Measurements from ENCODE around the gene CHCHD3.

Gene CHCHD3

DNA sequence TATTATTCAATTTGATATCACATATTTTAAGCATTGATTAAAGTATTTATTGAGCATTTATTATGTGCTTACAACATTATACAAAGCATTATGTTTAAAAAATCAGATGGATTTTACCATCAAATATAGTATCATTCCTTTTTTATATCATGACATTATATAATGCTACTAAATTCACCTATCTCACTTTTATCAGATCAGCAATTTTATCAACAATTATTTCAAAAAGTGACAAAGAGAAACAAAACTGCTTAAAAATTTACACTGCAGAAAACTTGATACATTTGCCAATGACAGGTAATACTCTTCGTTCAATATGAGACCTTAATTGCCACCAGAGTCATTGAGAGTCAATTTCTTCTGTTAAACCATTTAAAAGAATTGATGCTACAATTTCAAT, 82.0 kb downstream of the CHCHD3 start:
- DNase-seq (ENCODE audit: low spot score) = no peak
- TF ChIP-seq, protein P1, sequence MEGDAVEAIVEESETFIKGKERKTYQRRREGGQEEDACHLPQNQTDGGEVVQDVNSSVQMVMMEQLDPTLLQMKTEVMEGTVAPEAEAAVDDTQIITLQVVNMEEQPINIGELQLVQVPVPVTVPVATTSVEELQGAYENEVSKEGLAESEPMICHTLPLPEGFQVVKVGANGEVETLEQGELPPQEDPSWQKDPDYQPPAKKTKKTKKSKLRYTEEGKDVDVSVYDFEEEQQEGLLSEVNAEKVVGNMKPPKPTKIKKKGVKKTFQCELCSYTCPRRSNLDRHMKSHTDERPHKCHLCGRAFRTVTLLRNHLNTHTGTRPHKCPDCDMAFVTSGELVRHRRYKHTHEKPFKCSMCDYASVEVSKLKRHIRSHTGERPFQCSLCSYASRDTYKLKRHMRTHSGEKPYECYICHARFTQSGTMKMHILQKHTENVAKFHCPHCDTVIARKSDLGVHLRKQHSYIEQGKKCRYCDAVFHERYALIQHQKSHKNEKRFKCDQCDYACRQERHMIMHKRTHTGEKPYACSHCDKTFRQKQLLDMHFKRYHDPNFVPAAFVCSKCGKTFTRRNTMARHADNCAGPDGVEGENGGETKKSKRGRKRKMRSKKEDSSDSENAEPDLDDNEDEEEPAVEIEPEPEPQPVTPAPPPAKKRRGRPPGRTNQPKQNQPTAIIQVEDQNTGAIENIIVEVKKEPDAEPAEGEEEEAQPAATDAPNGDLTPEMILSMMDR (IDR thresholded peaks at IDR 0.05) = no peak
- no peak overlapping the region for H3K27ac ChIP-seq
- no peak overlapping the region for H3K4me3 ChIP-seq

- Histone ChIP-seq H3K27ac (no peak overlapping the region), H3K4me3 (no peak overlapping the region)
- TF ChIP-seq, protein P1 (IDR thresholded peaks at IDR 0.05) = no peak
- no peak for DNase-seq (ENCODE audit: low spot score)
Measured at GRCh38 chr7:132998763-132999162, 83.1 kb downstream of the CHCHD3 start.

DNA sequence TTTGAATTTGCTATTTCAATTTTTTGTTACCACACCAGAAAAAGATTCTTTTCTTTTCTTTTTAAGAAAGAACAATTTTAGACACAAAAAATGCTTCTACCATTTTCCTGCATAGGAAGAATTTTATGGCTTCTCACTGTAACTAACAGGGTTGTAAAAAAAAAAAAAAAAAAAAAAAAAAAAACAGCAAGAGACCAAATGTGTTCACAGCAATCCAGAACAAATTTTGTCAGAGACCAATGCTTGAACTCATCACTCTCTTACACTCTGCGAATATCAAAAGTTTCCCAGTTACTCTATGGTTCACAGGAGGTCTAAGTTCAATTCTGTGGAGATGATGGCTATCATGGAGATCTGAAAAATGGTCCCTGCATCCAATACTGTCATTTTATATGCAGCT, 84.4 kb downstream of the CHCHD3 start:
- no peak for DNase-seq (ENCODE audit: low spot score)
- TF ChIP-seq, protein P1 (IDR thresholded peaks at IDR 0.05) = no peak
- Histone ChIP-seq H3K27ac (no peak overlapping the region), H3K4me3 (no peak overlapping the region)

DNA sequence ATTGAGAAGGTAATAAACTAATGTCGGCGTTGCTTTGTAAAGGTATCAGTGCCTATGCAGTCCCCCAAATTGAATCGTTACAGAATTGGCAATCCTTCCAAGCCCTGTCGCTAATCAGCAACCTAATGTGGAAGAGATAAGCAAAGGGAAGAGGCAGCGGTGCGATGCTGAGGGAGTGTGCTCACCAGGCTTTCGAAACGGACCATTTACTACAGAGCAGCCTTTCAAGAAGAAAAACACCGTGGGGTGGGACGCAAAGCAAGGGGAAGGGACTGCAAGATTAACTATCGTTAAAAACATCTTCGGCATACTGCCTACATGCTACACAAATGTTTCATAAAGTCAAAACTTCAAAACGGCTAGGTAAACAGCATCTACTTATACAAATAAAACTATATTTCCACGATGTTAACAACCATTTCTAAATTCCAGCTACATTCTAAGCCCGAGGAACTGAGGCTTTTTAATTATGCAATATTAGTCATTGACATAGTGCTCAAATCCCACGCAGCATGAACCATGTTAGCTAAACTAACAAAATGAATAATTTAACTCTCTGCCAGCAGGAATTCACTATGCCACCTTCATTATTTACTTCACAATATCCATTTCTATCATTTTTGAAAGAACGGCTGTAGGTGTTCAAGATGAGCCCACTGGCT, 85.2 kb downstream of the CHCHD3 start:
- no peak overlapping the region for H3K27ac ChIP-seq
- DNase-seq (ENCODE audit: low spot score) = no peak
- H3K4me3 ChIP-seq = no peak overlapping the region
- TF ChIP-seq, protein P1 (IDR thresholded peaks at IDR 0.05) = no peak

DNA sequence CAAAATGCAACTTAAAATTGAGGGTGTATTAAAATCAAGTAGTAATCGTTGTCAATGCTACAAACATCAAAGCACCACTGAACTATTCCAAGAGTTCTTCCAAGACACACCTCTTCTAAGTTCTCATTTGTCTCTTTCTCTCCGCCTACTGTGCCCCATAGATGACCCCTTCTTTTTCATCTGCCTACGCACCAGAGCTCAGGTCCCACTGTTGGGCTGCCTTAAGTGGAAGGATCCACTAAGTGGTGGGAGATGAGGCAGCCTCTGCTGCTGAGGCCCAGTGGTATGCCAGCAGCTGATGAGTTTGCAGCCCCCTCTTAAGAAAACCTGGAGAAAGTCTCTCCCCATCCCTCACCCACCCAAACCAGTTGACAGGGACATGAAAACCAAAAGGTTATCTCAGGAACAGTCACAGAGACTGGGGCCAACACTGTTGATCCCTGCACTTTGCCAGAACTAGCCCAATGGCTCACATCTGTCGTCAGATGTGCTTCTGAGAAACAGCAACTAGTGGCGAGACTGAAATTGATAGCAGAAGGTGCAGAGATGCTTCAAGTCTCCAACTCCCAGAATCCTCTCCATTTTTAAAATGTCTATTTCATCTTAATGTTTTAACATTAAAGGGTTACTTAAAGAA, 88.4 kb downstream of the CHCHD3 start:
- TF ChIP-seq, protein P1 (IDR thresholded peaks at IDR 0.05) = no peak
- no peak for DNase-seq (ENCODE audit: low spot score)

GRCh38 chr7:132991615-132992587, 90.0 kb downstream of the CHCHD3 start:
- TF ChIP-seq, protein P1 (IDR thresholded peaks at IDR 0.05) = no peak
- DNase-seq (ENCODE audit: low spot score) = no peak
- H3K27ac ChIP-seq = no peak overlapping the region

More for the DNA sequence above, 88.4 kb downstream of the CHCHD3 start:
- Histone ChIP-seq H3K27ac (no peak overlapping the region), H3K4me3 (no peak overlapping the region)

More at GRCh38 chr7:132991615-132992587, 90.0 kb downstream of the CHCHD3 start:
- H3K4me3 ChIP-seq = no peak overlapping the region
